Epithelial cell of esophagus (primary cell): ENCODE results near the gene AKAP12.

Experiments used
- DNase-seq: peaks from one replicate; pipeline ENCODE4 v3.0.0; 2010; ENCODE audit warnings: low read depth
- H3K4me3 ChIP-seq: 2 replicates; pipeline ENCODE4 v1.5.1; 2011; ENCODE audit warnings: mild to moderate bottlenecking, low read length, control low read depth
- TF ChIP-seq, protein P1 (sequence below): IDR thresholded peaks from 2 replicates; pipeline ENCODE4 v1.5.1; 2011; ENCODE audit warnings: low read depth, mild to moderate bottlenecking, low read length, control low read depth, inconsistent platforms; ENCODE audit not compliant: insufficient read depth; ENCODE audit errors: missing control alignments

Gene AKAP12

GRCh38 chr6:151392427-151392826 is 152.7 kb downstream of the AKAP12 start:
- TF ChIP-seq, protein P1, sequence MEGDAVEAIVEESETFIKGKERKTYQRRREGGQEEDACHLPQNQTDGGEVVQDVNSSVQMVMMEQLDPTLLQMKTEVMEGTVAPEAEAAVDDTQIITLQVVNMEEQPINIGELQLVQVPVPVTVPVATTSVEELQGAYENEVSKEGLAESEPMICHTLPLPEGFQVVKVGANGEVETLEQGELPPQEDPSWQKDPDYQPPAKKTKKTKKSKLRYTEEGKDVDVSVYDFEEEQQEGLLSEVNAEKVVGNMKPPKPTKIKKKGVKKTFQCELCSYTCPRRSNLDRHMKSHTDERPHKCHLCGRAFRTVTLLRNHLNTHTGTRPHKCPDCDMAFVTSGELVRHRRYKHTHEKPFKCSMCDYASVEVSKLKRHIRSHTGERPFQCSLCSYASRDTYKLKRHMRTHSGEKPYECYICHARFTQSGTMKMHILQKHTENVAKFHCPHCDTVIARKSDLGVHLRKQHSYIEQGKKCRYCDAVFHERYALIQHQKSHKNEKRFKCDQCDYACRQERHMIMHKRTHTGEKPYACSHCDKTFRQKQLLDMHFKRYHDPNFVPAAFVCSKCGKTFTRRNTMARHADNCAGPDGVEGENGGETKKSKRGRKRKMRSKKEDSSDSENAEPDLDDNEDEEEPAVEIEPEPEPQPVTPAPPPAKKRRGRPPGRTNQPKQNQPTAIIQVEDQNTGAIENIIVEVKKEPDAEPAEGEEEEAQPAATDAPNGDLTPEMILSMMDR, result no peak
- DNase-seq, result no peak
- peak overlapping the region; percentile 72 for H3K4me3 ChIP-seq

DNA sequence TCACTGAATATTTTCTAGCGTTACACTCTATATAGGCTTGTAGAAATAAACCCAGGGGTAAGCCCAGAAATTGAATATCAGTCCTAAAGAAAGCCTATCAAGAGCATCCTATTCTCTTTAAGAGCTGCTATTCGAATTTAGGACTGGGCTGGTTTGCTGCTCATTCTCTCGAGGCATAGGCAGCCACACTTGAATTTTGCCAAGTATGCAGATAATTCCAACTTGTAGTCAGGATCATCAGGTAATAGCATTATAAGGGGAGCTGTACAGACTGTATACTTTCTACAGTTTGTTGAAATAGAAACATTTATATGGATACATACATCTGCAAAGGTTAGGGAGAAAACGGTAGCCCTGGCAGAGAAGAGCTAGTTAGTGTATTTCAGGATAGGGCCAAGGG is 153.6 kb downstream of the AKAP12 start:
- DNase-seq, result no peak
- no peak overlapping the region for H3K4me3 ChIP-seq
- TF ChIP-seq, protein P1, result no peak

DNA sequence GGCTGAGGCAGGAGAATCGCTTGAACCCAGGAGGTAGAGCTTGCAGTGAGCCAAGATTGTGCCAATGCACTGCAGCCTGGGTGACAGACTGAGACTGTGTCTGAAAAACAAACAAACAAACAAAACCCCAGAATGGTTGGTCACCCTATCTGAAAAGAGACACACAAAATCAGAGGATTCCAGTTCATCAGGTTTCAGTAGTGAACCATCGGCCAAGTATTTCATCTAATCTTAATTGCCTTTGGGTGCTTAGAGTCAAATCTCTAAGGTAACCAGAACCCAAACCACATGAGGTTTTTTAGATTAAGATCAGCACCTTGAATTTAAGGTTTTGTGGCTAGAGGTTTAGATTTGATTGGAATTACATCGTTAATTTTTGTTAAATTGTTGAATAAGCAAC is 159.9 kb downstream of the AKAP12 start:
- no peak overlapping the region for H3K4me3 ChIP-seq
- DNase-seq, result peak; percentile 66
- TF ChIP-seq, protein P1, result no peak

DNA sequence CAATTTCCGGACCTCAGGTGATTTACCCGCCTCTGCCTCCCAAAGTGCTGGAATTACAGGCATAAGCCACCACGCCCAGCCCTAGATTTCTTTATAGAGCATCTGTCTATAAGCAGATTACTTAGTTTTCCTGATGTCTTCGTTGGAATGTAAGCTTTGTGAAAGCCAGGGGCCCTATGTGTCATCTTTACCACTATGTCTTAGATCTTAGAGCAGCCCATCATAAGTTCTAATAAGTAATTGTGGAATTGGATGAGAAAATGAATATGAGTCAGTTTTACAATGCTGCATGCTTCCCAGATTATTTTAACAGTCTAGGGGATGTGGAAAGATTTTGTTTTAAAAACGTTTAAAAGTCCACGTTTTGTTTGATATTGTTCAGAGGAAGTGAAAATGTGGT is 160.7 kb downstream of the AKAP12 start:
- TF ChIP-seq, protein P1, result no peak
- DNase-seq, result peak; percentile 13
- H3K4me3 ChIP-seq, result no peak overlapping the region

GRCh38 chr6:151402228-151402627 is 162.5 kb downstream of the AKAP12 start:
- no peak overlapping the region for H3K4me3 ChIP-seq
- no peak for DNase-seq
- TF ChIP-seq, protein P1, result no peak

- no peak overlapping the region for H3K4me3 ChIP-seq
- no peak for DNase-seq
- TF ChIP-seq, protein P1, result no peak
Measured at GRCh38 chr6:151403919-151404308, 164.1 kb downstream of the AKAP12 start.
